Urinary bladder (tissue), 4 donors: ENCODE results near the gene OGDH. TPM values are rescaled to one million over a fixed set of nuclear protein-coding genes. Genes with fewer than 3 reads are reported as not detected.
A peak's percentile ranks its signal among the peaks of the same experiment; 100 is the strongest.

Experiments
- DNase-seq: peaks from one replicate; pipeline ENCODE4 v3.0.0-alpha.2; 2015; ENCODE audit errors: extremely low spot score
- H3K27ac ChIP-seq: one replicate; pipeline ENCODE4 v1.5.1; 2013; ENCODE audit warnings: low read depth, mild to moderate bottlenecking, moderate library complexity
- H3K36me3 ChIP-seq: one replicate; pipeline ENCODE4 v1.6.1; 2013; ENCODE audit warnings: mild to moderate bottlenecking, moderate library complexity; ENCODE audit not compliant: insufficient read depth
- H3K4me1 ChIP-seq: one replicate; pipeline ENCODE4 v1.6.1; 2013; ENCODE audit warnings: mild to moderate bottlenecking, moderate library complexity; ENCODE audit not compliant: insufficient read depth
- H3K4me3 ChIP-seq: one replicate; pipeline ENCODE4 v1.5.1; 2013; ENCODE audit warnings: low read depth, low read length
- WGBS: extraction: QIAGEN DNeasy Blood & Tissue Kit; methylation state at CpG from one replicate; pipeline ENCODE4 v1.1.7; 2013; 5-methylcytosine and 5-hydroxymethylcytosine counted together
- polyA plus RNA-seq: library from polyadenylated mRNA; stranded (reverse); fragments of 200-250 nt; gene quantifications from one replicate; pipeline ENCODE4 v1.2.3, GENCODE V29; 2013
- total RNA-seq: library from RNA; depleted of rRNA; stranded (reverse); fragments of >200 nt; gene quantifications from one replicate; pipeline ENCODE4 v1.2.3, GENCODE V29; 2014
- donor health status: healthy with polysubstance abuse.
- donor health status: healthy.

The OGDH gene
- total and polyA plus RNA-seq, 2 donors = 43.1 to 83.5 TPM

GRCh38 chr7:44569959-44570358, 36.5 kb upstream of the OGDH start:
- H3K4me1 ChIP-seq = no peaks in the 10 kb centered on the region
- H3K27ac ChIP-seq = no peak overlapping the region
- H3K4me3 ChIP-seq = no peak overlapping the region
- H3K36me3 ChIP-seq = no peaks in the 10 kb centered on the region
- 91% methylated on average over 9 of the region's 9 CpGs for WGBS
- no peak for DNase-seq

- H3K36me3 ChIP-seq = no peaks in the 10 kb centered on the region
- 81% methylated on average over 5 of the region's 5 CpGs for WGBS
- DNase-seq = no peak
- H3K27ac ChIP-seq = no peak overlapping the region
- peak overlapping the region; percentile 77 for H3K4me3 ChIP-seq
- no peaks in the 10 kb centered on the region for H3K4me1 ChIP-seq
Observed at GRCh38 chr7:44572771-44573170, 33.7 kb upstream of the OGDH start.

GRCh38 chr7:44573464-44574286, 32.8 kb upstream of the OGDH start, which contains the start of gene DDX56:
TSS of gene DDX56 (minus strand) at chr7:44573908. CDS start at chr7:44573895, 13 bp downstream.
- no peaks in the 10 kb centered on the region for H3K36me3 ChIP-seq
- H3K4me3 ChIP-seq = peak within 1 kb of the TSS; percentile 77
- H3K27ac ChIP-seq = peak within 1 kb of the TSS; percentile 85
- peak; percentile 90 for DNase-seq
- H3K4me1 ChIP-seq = no peaks in the 10 kb centered on the region
- under 1% methylated on average over 74 of the region's 74 CpGs for WGBS

- no peak for DNase-seq
- WGBS = 27% methylated on average over 18 of the region's 18 CpGs
- H3K36me3 ChIP-seq = no peaks in the 10 kb centered on the region
- no peaks in the 10 kb centered on the region for H3K4me1 ChIP-seq
- H3K27ac ChIP-seq = peak overlapping the region; percentile 85
- H3K4me3 ChIP-seq = peak overlapping the region; percentile 77
Observed at GRCh38 chr7:44574287-44574872, 32.0 kb upstream of the OGDH start.

- H3K4me1 ChIP-seq = no peaks in the 10 kb centered on the region
- H3K4me3 ChIP-seq = no peak overlapping the region
- DNase-seq = no peak
- no peaks in the 10 kb centered on the region for H3K36me3 ChIP-seq
- H3K27ac ChIP-seq = no peak overlapping the region
Observed at GRCh38 chr7:44575054-44575453, 31.4 kb upstream of the OGDH start.

GRCh38 chr7:44576228-44576627, 30.2 kb upstream of the OGDH start:
- Histone ChIP-seq H3K36me3 (no peaks in the 10 kb centered on the region), H3K4me3 (no peak overlapping the region), H3K4me1 (no peaks in the 10 kb centered on the region), H3K27ac (no peak overlapping the region)
- DNase-seq = no peak
- WGBS = 75% methylated on average over 2 of the region's 2 CpGs

GRCh38 chr7:44580945-44581878, 25.2 kb upstream of the OGDH start:
- no peaks in the 10 kb centered on the region for H3K36me3 ChIP-seq
- H3K27ac ChIP-seq = peak overlapping the region; percentile 65
- H3K4me3 ChIP-seq = peak overlapping the region; percentile 68
- WGBS = 20% methylated on average over 30 of the region's 30 CpGs
- H3K4me1 ChIP-seq = no peaks in the 10 kb centered on the region
- no peak for DNase-seq

GRCh38 chr7:44581879-44582603, 24.4 kb upstream of the OGDH start, which contains the start of gene TMED4:
TSS of gene TMED4 (minus strand) at chr7:44582231. CDS start at chr7:44582206, 25 bp downstream.
- Histone ChIP-seq H3K27ac (peak within 1 kb of the TSS; percentile 80), H3K36me3 (no peaks in the 10 kb centered on the region), H3K4me3 (peak within 1 kb of the TSS; percentile 68), H3K4me1 (no peaks in the 10 kb centered on the region)
- peak; percentile 94 for DNase-seq
- under 1% methylated on average over 71 of the region's 71 CpGs for WGBS

- Histone ChIP-seq H3K27ac (peak overlapping the region; percentile 80), H3K4me1 (no peaks in the 10 kb centered on the region), H3K36me3 (no peaks in the 10 kb centered on the region), H3K4me3 (no peak overlapping the region)
- no peak for DNase-seq
- WGBS = 92% methylated on average over 13 of the region's 13 CpGs
Observed at GRCh38 chr7:44583146-44583865, 23.1 kb upstream of the OGDH start.

- no peak overlapping the region for H3K4me3 ChIP-seq
- no peak for DNase-seq
- H3K4me1 ChIP-seq = no peaks in the 10 kb centered on the region
- H3K27ac ChIP-seq = no peak overlapping the region
- no peaks in the 10 kb centered on the region for H3K36me3 ChIP-seq
- 24% methylated on average over 6 of the region's 6 CpGs for WGBS
Observed at GRCh38 chr7:44587843-44588711, 18.4 kb upstream of the OGDH start.

GRCh38 chr7:44590910-44591309, 15.5 kb upstream of the OGDH start:
- WGBS = 78% methylated on average over 1 of the region's 1 CpG
- DNase-seq = no peak
- H3K4me1 ChIP-seq = no peaks in the 10 kb centered on the region
- H3K27ac ChIP-seq = no peak overlapping the region
- H3K36me3 ChIP-seq = no peaks in the 10 kb centered on the region
- no peak overlapping the region for H3K4me3 ChIP-seq
